Measurements from ENCODE around the gene SKA2.

Gene SKA2

DNA sequence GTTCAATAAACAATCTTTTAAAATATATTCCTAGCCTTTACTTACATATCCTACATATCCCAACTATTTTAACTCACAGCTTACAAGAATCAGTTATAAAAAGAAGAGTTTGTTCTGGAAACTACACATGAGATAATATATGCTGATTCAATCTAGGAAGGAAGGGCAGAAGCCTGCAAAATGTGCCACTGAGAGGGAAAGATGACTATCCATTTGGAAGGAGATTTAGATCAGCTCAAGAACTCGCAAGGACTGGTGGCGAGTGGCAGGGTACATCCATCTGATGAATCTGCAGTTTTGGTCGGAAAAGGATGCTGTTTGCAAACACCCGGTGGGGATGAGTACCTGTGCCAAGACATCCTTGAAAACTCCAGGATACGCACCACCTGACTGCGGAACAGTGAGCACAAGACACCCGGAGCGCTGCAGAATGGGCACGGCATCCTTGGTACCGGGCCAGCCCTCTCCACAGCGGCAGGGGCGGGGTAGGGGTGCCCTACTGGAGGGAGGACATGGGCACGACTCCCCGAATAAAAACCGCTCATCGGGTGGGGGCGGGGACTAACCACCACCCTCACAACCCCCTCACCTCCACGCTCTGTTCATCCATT, 49.0 kb downstream of the SKA2 start:
- peak overlapping the region; percentile 90 for H3K27ac ChIP-seq

DNA sequence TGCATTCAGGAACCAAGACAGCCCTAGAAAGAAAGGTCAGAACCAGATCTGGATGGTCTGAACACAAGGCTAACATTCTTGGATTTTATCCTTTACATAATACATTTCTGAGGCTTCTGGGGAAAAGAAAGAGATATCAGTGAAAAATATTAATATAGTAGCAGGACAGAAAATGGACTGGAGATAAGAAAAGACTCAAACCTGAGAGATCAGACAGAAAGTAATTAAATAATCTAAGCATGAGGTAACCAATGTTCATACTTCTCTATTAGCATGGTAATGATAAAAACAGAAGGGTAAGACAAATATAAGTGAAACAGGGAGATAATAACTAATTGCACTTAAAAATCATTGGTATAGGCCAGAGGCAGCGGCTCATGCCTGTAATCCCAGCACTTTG, 53.8 kb downstream of the SKA2 start:
- Histone ChIP-seq H3K4me3 (ENCODE audit: low read depth, low read length) (no peak overlapping the region), H3K9me3 (ENCODE audit: severe bottlenecking) (peaks cover 2% of the 10 kb centered on the region), H3K36me3 (peaks cover 48% of the 10 kb centered on the region), H3K27ac (no peak overlapping the region), H3K27me3 (ENCODE audit: insufficient read depth, low read depth, severe bottlenecking) (no peaks in the 10 kb centered on the region)
- TF ChIP-seq, protein P1, sequence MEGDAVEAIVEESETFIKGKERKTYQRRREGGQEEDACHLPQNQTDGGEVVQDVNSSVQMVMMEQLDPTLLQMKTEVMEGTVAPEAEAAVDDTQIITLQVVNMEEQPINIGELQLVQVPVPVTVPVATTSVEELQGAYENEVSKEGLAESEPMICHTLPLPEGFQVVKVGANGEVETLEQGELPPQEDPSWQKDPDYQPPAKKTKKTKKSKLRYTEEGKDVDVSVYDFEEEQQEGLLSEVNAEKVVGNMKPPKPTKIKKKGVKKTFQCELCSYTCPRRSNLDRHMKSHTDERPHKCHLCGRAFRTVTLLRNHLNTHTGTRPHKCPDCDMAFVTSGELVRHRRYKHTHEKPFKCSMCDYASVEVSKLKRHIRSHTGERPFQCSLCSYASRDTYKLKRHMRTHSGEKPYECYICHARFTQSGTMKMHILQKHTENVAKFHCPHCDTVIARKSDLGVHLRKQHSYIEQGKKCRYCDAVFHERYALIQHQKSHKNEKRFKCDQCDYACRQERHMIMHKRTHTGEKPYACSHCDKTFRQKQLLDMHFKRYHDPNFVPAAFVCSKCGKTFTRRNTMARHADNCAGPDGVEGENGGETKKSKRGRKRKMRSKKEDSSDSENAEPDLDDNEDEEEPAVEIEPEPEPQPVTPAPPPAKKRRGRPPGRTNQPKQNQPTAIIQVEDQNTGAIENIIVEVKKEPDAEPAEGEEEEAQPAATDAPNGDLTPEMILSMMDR (IDR thresholded peaks at IDR 0.05; ENCODE audit: low read depth, low read length): no peak
- DNase-seq: no peak

More for the DNA sequence above, 49.0 kb downstream of the SKA2 start:
- DNase-seq: peak; percentile 55
- H3K27me3 ChIP-seq (ENCODE audit: insufficient read depth, low read depth, severe bottlenecking): no peaks in the 10 kb centered on the region
- TF ChIP-seq, protein P1 (IDR thresholded peaks at IDR 0.05; ENCODE audit: low read depth, low read length): no peak
- H3K36me3 ChIP-seq: peaks cover 41% of the 10 kb centered on the region
- no peaks in the 10 kb centered on the region for H3K9me3 ChIP-seq (ENCODE audit: severe bottlenecking)
- peak overlapping the region; percentile 60 for H3K4me3 ChIP-seq (ENCODE audit: low read depth, low read length)

DNA sequence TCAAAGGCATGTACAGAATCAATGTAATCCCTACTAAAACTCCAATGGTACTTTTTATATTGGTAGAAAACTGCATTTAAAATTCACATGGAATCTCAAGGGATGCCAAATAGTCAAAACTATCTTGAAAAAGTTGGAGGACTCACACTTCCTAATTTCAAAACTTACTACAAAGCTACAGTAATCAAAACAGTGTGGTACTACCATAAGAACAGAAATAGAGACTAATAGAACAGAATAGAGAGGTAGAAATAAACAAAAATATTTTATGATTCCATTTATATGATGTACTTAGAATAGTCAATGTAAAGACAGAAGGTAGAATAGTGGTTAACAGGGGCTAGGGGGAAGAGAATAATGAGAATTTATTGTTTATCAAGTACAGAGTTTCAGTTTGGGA, 57.1 kb downstream of the SKA2 start:
- Histone ChIP-seq H3K36me3 (peaks cover 38% of the 10 kb centered on the region), H3K27ac (no peak overlapping the region), H3K27me3 (ENCODE audit: insufficient read depth, low read depth, severe bottlenecking) (peaks cover 3% of the 10 kb centered on the region), H3K9me3 (ENCODE audit: severe bottlenecking) (peaks cover 2% of the 10 kb centered on the region), H3K4me3 (ENCODE audit: low read depth, low read length) (no peak overlapping the region)
- TF ChIP-seq, protein P1 (IDR thresholded peaks at IDR 0.05; ENCODE audit: low read depth, low read length): no peak
- no peak for DNase-seq

DNA sequence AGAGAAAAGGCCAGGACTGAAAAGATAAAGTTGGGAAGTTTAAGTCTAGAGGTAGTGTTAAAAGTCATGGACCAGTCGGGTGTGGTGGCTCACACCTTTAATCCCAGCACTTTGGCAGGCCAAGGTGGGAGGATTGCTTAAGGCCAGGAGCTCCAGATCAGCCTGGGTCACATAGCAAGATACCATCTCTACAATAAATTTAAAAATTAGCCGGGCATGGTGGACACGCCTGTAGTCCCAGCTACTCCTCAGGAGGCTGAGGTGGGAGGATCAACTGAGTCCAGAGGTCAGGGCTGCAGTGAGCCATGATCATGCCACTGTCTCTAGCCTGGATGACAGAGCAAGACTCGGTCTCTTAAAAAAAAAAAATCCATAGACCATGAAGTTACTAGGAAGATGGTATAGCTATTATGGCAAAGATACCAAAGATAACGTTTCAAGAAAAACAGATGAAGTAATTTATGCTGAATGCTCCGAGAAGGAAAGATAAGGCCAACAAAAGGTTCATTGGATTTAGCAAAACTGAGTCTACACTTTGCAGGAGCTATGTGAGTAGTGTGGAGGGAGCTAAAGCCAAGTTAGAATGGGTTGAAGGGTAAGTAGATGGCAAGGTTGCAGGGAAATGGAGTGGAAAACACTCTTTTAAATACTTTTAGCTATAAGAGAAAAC, 60.0 kb downstream of the SKA2 start:
- Histone ChIP-seq H3K4me3 (ENCODE audit: low read depth, low read length) (no peak overlapping the region), H3K9me3 (ENCODE audit: severe bottlenecking) (peaks cover 2% of the 10 kb centered on the region), H3K27me3 (ENCODE audit: insufficient read depth, low read depth, severe bottlenecking) (peaks cover 3% of the 10 kb centered on the region), H3K27ac (no peak overlapping the region), H3K36me3 (peaks cover 27% of the 10 kb centered on the region)
- TF ChIP-seq, protein P1 (IDR thresholded peaks at IDR 0.05; ENCODE audit: low read depth, low read length): no peak
- DNase-seq: no peak

DNA sequence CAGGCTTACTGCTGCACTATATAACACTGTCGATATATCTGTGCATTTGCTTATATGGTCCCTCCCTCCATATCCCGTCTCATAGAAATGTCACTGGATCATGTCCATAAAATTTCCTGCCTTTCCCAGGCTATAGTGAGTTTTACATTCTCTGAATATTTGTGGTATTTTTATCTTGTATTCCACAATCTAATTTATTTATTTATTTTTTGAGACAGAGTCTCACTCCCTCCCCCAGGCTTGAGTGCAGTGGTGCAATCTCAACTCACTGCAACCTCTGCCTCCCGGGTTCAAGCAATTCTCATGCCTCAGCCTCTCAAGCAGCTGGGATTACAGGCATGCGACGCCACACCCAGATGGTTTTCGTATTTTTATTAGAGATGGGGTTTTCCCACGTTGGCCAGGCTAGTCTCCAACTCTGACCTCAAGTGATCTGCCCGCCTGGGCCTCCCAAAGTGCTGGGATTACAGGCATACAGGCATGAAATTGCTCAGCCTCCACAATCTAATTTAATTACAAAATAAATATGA, 61.2 kb downstream of the SKA2 start:
- Histone ChIP-seq H3K4me3 (ENCODE audit: low read depth, low read length) (no peak overlapping the region), H3K9me3 (ENCODE audit: severe bottlenecking) (peaks cover 2% of the 10 kb centered on the region), H3K36me3 (peaks cover 29% of the 10 kb centered on the region), H3K27ac (no peak overlapping the region), H3K27me3 (ENCODE audit: insufficient read depth, low read depth, severe bottlenecking) (peaks cover 3% of the 10 kb centered on the region)
- DNase-seq: peak; percentile 31
- TF ChIP-seq, protein P1 (IDR thresholded peaks at IDR 0.05; ENCODE audit: low read depth, low read length): no peak

Measured in WERI-Rb-1 (cell line).